Measurements from ENCODE around the gene RALGAPB. TPM values are rescaled to one million over a fixed set of nuclear protein-coding genes. Genes with fewer than 3 reads are reported as not detected.

RALGAPB gene
- polyA plus RNA-seq, 4 donors, result 32.2 to 43.2 (median 37.2) TPM

DNA sequence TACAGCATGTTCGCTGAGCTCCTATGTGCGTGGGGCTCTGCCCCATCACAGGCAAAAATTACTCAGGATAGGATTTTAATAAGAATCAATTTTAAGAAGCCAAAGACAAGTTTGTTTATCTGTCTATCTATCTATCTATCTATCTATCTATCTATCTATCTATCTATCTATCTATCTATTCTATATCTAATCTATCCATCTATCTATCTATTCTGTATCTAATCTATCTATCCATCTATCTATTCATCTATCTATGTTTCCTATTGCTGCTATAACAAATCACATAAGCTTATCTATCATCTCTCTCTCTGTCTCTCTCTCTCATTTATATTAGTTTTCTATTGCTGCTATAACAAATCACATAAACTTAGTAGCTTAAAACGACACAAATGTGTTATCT is 130.6 kb downstream of the RALGAPB start:
- no peak for DNase-seq (ENCODE audit: low read depth in 4 of 4, low spot score in 3 of 4)

DNA sequence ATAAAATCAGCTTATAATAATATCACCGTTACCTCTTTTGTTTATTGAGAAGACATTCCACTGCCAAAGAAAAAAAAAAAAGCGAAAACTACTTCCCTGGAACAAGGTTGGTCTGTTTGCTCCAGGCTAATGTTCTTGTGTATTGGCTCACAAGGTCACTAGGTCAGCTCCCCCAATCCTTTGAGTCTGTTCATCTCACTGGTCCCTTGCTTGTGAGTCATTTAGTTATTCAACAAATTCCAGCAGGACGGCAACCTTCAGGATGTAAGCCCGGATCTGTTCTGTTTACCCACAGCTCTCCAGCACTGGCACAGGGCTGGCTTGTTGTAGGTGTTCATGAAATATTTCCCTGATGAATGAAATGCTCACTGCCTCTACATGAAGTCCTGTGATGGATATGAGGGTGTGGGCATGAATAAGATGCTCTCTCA is 132.2 kb downstream of the RALGAPB start:
- DNase-seq (ENCODE audit: low read depth in 4 of 4, low spot score in 3 of 4), result no peak

DNA sequence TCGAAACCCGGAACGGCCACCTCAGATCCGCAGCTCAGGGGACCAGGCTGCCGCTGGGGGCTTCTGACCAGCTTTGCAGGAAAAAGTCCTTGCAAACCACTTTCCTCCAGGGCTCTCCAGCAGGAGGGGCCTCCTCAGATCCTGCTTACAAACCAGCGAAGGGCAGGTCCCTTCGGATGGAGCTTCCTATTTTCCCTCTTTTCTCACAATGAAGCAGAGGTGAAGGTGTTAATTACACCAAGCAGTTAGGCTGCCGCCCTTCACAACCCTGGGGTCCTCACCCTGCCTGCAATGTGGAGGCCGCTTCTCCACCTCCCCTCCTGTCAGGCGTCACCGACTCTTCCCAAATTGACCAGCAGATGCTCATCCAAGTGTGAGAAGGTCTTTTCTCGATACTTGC is 134.7 kb downstream of the RALGAPB start:
- DNase-seq (ENCODE audit: low read depth in 4 of 4, low spot score in 3 of 4), result no peak

DNA sequence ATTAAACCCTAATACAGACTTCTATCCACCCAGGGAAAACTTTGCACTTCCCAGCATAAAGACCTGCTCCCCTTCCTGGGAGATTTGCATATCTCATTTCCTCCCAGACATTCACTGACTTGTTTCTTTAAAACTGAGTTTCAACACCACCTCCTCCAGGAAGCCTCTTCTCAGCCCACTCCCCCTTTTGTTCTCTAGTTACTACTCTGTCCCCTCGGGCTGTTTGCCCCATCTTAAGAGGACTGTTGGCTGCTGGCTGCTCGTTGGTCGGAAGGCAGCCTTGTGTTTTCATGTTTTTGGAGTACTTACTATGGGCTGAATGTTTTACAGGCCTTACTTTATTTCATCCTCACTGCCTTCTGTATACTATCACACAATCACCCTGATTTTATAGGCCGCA is 135.5 kb downstream of the RALGAPB start:
- DNase-seq (ENCODE audit: low read depth in 4 of 4, low spot score in 3 of 4), result no peak

GRCh38 chr20:38609815-38610214 is 137.2 kb downstream of the RALGAPB start:
- DNase-seq (ENCODE audit: low read depth in 4 of 4, low spot score in 3 of 4), result no peak

DNA sequence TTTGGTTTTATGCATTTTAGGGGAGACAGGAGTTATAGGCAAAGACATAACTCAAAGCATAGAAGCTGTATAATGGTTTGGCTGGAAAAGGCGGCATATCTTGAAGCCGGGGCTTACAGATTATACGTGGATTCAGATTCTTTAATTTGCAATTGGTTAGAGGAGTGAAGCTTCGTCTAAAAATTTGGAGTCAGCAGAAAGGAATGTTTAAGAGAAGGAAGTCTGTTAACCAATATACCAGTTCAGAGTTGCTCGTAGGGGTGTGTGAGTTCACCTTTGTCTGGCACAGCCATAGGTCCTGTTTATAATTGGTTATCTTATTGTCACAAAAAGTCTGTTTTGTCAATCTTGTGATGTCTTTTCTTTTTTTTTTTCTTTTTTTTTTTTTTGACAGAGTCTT is 137.9 kb downstream of the RALGAPB start:
- DNase-seq (ENCODE audit: low read depth in 4 of 4, low spot score in 3 of 4), result no peak

DNA sequence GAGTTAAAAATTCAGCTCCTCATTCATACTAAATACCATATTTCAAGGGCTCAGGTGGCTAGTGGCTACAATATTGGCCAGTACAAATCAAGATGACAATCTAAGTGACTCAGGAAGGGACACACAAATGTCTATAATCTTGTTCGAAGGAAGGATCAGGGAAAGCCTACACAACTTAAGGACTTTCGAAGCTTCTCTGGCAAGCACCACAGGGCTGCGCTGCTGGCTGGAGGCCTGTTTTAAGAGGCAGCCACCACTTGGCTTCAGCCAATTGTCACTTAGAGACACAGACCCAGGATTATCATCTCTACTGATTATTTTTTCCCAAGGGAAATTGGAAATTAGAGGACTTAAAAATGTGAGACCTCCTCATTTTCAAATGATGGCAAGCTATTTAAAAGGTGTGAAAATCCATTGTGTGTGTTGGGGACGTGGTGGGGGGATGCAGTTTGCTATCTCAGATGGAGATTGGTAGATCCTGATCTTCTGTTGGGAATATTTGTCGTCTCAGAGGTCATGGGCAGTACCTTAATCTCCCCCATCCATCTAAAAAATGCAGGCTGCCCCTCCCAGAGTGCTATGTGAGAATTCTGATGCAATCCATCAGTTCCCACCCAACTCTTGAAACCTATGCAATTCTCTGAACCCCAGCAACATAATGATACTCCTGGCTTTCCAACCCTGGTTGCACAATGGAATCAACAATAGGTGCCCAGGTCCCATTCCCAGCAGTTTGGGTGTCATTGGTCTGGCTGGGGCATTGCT is 140.3 kb downstream of the RALGAPB start:
- no peak for DNase-seq (ENCODE audit: low read depth in 4 of 4, low spot score in 3 of 4)

DNA sequence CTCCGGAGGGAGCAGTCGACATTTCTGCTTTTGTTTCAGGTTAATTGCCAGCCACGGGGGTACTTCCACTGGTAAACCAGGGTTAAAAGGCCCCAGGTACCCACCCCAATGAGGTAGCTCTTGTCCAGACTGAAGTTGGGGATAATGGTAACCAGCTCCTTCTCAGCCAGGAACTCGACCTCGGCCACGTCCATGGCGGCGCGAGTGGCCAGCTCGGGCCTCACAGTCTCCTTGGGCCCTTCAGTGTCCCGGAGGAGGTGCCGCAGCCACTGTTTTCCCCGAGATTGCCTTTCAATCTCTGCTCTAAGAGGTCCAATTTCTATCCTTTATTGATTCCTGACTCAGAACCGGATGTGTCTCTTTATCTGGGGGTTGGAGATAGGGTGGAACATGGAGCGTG is 142.6 kb downstream of the RALGAPB start:
- DNase-seq (ENCODE audit: low read depth in 4 of 4, low spot score in 3 of 4), result no peak

GRCh38 chr20:38616457-38616856 is 143.8 kb downstream of the RALGAPB start:
- no peak for DNase-seq (ENCODE audit: low read depth in 4 of 4, low spot score in 3 of 4)

- no peak for DNase-seq (ENCODE audit: low read depth in 4 of 4, low spot score in 3 of 4)
Observed at GRCh38 chr20:38617011-38617829, 144.6 kb downstream of the RALGAPB start.

DNA sequence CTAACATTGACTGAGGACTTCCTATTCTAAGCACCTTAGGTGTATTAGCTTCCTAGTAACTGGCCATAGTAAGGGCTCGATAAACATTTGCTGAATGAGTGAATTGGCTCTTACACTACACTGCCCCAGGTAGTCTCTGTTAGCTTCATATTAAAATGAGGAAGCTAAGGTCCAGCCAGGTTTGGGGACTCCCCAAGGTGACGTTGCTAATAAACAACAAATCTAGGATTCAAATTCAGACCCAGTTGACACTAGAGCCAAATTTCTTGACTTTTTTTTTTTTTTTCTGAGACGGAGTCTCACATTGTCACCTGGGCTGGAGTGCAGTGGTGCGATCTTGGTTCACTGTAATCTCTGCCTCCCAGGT is 145.2 kb downstream of the RALGAPB start:
- no peak for DNase-seq (ENCODE audit: low read depth in 4 of 4, low spot score in 3 of 4)

DNA sequence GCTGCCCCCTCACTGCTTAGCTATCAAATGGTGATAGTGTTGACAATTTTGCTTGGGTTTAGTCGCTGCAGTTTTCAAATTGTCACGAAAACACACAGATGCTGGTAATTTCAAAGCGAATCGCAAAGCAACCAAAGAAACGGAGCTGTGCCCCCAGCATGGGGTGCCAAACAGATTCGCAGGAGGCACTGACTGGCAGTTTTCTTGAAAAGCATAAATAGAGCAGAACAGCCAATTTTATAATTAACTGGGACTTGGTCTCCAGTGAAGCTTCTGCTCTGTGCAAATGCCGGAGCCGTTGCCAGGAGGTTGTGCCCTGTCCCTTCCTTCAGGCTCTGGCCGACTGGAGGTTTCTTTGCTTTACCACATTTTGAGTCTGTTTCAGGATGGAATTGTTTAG is 147.8 kb downstream of the RALGAPB start:
- no peak for DNase-seq (ENCODE audit: low read depth in 4 of 4, low spot score in 3 of 4)

DNA sequence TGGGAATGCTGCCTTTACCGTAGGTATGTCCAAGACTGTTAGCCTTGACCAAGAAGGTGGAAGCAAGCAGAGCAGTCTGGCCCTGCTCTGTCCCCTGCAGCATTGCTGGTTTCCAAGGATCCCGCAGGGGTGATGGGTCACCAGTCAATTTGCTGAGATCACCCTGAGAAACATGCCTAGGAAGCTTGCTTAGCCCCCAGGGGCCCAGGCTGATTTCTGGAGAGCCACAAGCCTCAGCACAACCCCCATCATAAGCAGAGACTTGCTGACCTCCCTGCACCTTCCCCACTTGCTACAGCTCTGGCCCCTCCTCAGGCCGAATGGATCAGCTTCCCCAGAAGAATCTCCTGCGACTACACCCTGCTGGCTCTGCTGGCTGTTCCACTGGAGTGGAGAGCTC is 150.4 kb downstream of the RALGAPB start:
- no peak for DNase-seq (ENCODE audit: low read depth in 4 of 4, low spot score in 3 of 4)

- DNase-seq (ENCODE audit: low read depth in 4 of 4, low spot score in 3 of 4), result no peak
Observed at GRCh38 chr20:38624084-38624483, 151.4 kb downstream of the RALGAPB start.

DNA sequence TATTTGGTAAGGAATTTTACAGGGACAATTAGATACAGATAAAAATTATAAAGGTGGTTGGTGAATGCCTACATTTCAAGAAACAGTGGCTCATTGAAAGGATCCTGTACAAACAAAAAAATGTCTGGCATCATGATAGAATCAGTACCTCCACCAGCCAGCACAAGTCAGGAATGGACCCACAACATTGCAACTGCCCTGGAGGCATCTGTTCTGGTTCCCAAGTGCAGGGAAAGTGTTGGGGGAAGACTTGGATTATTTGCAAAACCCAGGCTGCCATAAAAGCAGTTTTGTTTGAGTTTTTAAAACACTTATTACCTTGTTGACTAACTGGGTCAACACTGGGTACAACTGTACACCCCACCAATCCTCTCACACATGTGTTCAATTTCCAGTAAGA is 153.3 kb downstream of the RALGAPB start:
- no peak for DNase-seq (ENCODE audit: low read depth in 4 of 4, low spot score in 3 of 4)

DNA sequence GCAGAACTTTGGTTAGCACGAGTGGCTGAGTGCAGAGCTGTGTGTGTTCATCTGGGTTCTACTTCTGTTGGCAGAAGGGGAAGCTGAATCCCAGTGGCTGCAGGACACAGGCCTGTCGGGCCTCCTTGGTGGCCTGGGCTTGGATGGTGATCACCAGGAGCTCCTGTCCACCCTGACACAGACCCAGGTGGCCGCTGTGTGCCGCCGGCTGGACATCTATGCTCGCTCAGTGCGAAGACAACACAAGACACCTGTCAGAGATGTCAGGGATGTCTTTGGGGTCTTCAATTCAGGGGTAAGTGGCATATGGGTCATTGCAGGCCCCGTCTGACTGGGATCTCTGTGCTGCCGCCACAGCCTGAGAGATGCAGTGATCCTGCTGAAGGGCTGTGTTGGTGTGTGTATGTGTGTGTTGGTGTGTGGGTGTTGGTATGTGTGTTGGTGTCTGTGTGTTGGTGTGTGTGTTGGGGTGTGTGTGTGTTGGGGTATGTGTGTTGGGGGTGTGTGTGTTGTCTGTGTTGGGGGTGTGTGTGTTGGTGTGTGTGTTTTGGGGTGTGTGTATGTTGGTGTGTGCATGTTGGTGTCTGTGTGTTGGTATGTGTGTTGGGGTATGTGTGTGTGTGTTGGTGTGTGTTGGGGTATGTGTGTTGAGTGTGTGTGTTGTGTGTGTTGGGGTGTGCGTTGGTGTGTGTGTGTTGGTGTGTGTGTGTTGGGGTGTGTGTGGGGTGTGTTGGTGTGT is 154.4 kb downstream of the RALGAPB start:
- DNase-seq (ENCODE audit: low read depth in 4 of 4, low spot score in 3 of 4), result no peak

Other genes with a start within 250 kb of the RALGAPB start
- gene KIAA1755, start 212.1 kb upstream of the RALGAPB start, polyA plus RNA-seq (ENCODE audit: insufficient read length in 4 of 4), result 1 to 10 TPM; 2.7 to 4.1 (median 3.1) TPM
- gene BPI, start 168.7 kb upstream of the RALGAPB start, polyA plus RNA-seq (ENCODE audit: insufficient read length in 4 of 4), result 1 to 10 TPM in 2 of 4 donors, under 1 TPM in 1, not detected in 1; 0.80 to 1.4 (median 1.3) TPM
- gene LBP, start 126.4 kb upstream of the RALGAPB start, polyA plus RNA-seq (ENCODE audit: insufficient read length in 4 of 4), result under 1 TPM in 3 of 4 donors, not detected in 1; 0.04 to 0.10 (median 0.08) TPM
- gene SNHG17, start 37.5 kb upstream of the RALGAPB start, polyA plus RNA-seq (ENCODE audit: insufficient read length in 4 of 4), result 10 to 100 TPM; 29.6 to 66.2 (median 31.8) TPM
- gene ADIG, start 108.4 kb downstream of the RALGAPB start, polyA plus RNA-seq (ENCODE audit: insufficient read length in 4 of 4), result not detected
- gene ARHGAP40, start 129.0 kb downstream of the RALGAPB start, polyA plus RNA-seq (ENCODE audit: insufficient read length in 4 of 4), result 1 to 10 TPM in 2 of 4 donors, under 1 TPM in 2; 0.45 to 2.4 (median 1.1) TPM

Data from right renal pelvis (tissue), 4 donors.